Breast epithelium (tissue), 4 donors: Measurements from ENCODE around the gene CAPN15. TPM values are rescaled to one million over a fixed set of nuclear protein-coding genes. Genes with fewer than 3 reads are reported as not detected.
"Not testable (repeated sequence)": the region's sequence is repeated elsewhere in the genome, so short reads cannot be mapped to it uniquely, and the experiment has no call there.

ENCODE experiments used
- DNase-seq, 2 donors: peaks; one replicate each; pipeline ENCODE4 v3.0.0-alpha.2; 2019; ENCODE audit warnings: low spot score in 2 of 2
- H3K27ac ChIP-seq, 2 donors: fragments of 200-600 bp; sonication (generic) in 1 of 2; one replicate each; pipeline ENCODE4 v1.5.1; 2016 to 2019; ENCODE audit warnings: mild to moderate bottlenecking in 1 of 2
- H3K27me3 ChIP-seq, 2 donors: fragments of 200-600 bp; sonication (generic) in 1 of 2; one replicate each; pipeline versions ENCODE4 v1.5.1 to v1.6.0; 2017 to 2019; ENCODE audit warnings: control low read depth in 1 of 2, mild to moderate bottlenecking in 1 of 2
- H3K36me3 ChIP-seq: fragments of 200-600 bp; one replicate; pipeline ENCODE4 v1.5.1; 2019
- H3K4me1 ChIP-seq, 2 donors: fragments of 200-600 bp; sonication (generic); one replicate each; pipeline ENCODE4 v1.5.1; 2016 to 2019; ENCODE audit warnings: control low read depth in 1 of 2
- H3K4me3 ChIP-seq, 3 donors: fragments of 200-600 bp; sonication (generic); 1 replicate in 2 of 3; 2 replicates in 1 of 3; pipeline ENCODE4 v1.5.1; 2016 to 2019; ENCODE audit warnings: mild to moderate bottlenecking in 3 of 3, moderate library complexity in 2 of 3
- H3K9me3 ChIP-seq, 2 donors: fragments of 200-600 bp; sonication (generic) in 1 of 2; one replicate each; pipeline ENCODE4 v1.5.1; 2016 to 2019; ENCODE audit warnings: control low read depth in 1 of 2
- CTCF ChIP-seq, 3 donors: fragments of 450-650 bp; IDR thresholded peaks; one replicate each; pipeline ENCODE4 v1.5.1; 2016 to 2017; ENCODE audit warnings: antibody characterized with exemption in 3 of 3, mild to moderate bottlenecking in 3 of 3, moderate library complexity in 3 of 3
- POLR2A ChIP-seq: fragments of 450-650 bp; IDR thresholded peaks from one replicate; pipeline ENCODE4 v1.6.1; 2016; ENCODE audit warnings: antibody characterized with exemption, mild to moderate bottlenecking, moderate library complexity
- POLR2AphosphoS5 ChIP-seq, 3 donors: sonication (generic); formaldehyde crosslinking; IDR thresholded peaks; one replicate each; pipeline ENCODE4 v1.6.1; 2017; ENCODE audit warnings: antibody characterized with exemption in 3 of 3
- intact Hi-C: fragments of 100-400 bp; cut with DNase I; formaldehyde crosslinking; loops from one replicate; pipeline ENCODE4 v1.15.1; 2023; ENCODE audit warnings: low total_unique reads
- total RNA-seq, 3 donors: library from RNA; depleted of rRNA; stranded (reverse); fragments of >200 nt; gene quantifications; one replicate each; pipeline ENCODE4 v1.1.0, GENCODE V29; 2016

The CAPN15 gene
- total RNA-seq, 3 donors from 2014 or later, result 15.4 to 27.2 (median 15.5) TPM

- TF ChIP-seq POLR2A (no peak), CTCF (IDR thresholded peaks at IDR 0.05) (no peak), POLR2AphosphoS5 (IDR thresholded peaks at IDR 0.05) (no peak)
- no peak for DNase-seq
- Histone ChIP-seq H3K9me3 (no peaks in the 10 kb centered on the region), H3K27ac (no peak overlapping the region), H3K4me1 (no peaks in the 10 kb centered on the region), H3K4me3 (no peak overlapping the region), H3K36me3 (no peaks in the 10 kb centered on the region), H3K27me3 (no peaks in the 10 kb centered on the region)
- intact Hi-C loops, result no loop called here
Observed at GRCh38 chr16:502179-502943, 25.2 kb upstream of the CAPN15 start.

- Histone ChIP-seq H3K4me3 (no peak overlapping the region), H3K9me3 (no peaks in the 10 kb centered on the region), H3K4me1 (no peaks in the 10 kb centered on the region), H3K27ac (no peak overlapping the region), H3K27me3 (no peaks in the 10 kb centered on the region), H3K36me3 (no peaks in the 10 kb centered on the region)
- TF ChIP-seq POLR2AphosphoS5 (IDR thresholded peaks at IDR 0.05), result no peak
- TF ChIP-seq POLR2A, result no peak
- no peak for TF ChIP-seq CTCF (IDR thresholded peaks at IDR 0.05)
- intact Hi-C loops, result no loop called here
- DNase-seq, result no peak
Observed at GRCh38 chr16:503150-504071, 24.1 kb upstream of the CAPN15 start.

GRCh38 chr16:505479-506245, 21.9 kb upstream of the CAPN15 start:
- no peaks in the 10 kb centered on the region for H3K27me3 ChIP-seq
- no peak overlapping the region for H3K27ac ChIP-seq
- no peaks in the 10 kb centered on the region for H3K36me3 ChIP-seq
- H3K4me3 ChIP-seq, result no peak overlapping the region
- no peak for TF ChIP-seq POLR2AphosphoS5 (IDR thresholded peaks at IDR 0.05)
- TF ChIP-seq CTCF (IDR thresholded peaks at IDR 0.05), result no peak
- no peaks in the 10 kb centered on the region for H3K9me3 ChIP-seq
- no peaks in the 10 kb centered on the region for H3K4me1 ChIP-seq
- intact Hi-C loops, result no loop called here
- DNase-seq, result no peak

GRCh38 chr16:506246-506546, 21.3 kb upstream of the CAPN15 start:
- TF ChIP-seq POLR2AphosphoS5 (IDR thresholded peaks at IDR 0.05), result no peak
- TF ChIP-seq POLR2A, result no peak
- no peak for TF ChIP-seq CTCF (IDR thresholded peaks at IDR 0.05)

GRCh38 chr16:507527-507926, 20.0 kb upstream of the CAPN15 start:
- DNase-seq, H3K27me3 ChIP-seq, H3K4me1 ChIP-seq, intact Hi-C loops, H3K36me3 ChIP-seq, H3K9me3 ChIP-seq, H3K4me3 ChIP-seq, H3K27ac ChIP-seq: not testable (repeated sequence)

More at GRCh38 chr16:506246-506546, 21.3 kb upstream of the CAPN15 start:
- DNase-seq, result no peak
- H3K36me3 ChIP-seq, result no peaks in the 10 kb centered on the region
- intact Hi-C loops, result no loop called here
- H3K27ac ChIP-seq, result no peak overlapping the region
- no peaks in the 10 kb centered on the region for H3K4me1 ChIP-seq
- no peaks in the 10 kb centered on the region for H3K9me3 ChIP-seq
- no peak overlapping the region for H3K4me3 ChIP-seq
- no peaks in the 10 kb centered on the region for H3K27me3 ChIP-seq
